ENCODE measurements around the gene IL7R. TPM values are rescaled to one million over a fixed set of nuclear protein-coding genes. Genes with fewer than 3 reads are reported as not detected.

IL7R gene
- total RNA-seq, 2 donors from 2014 or later = 102 to 143 TPM

- Mint-ChIP-seq H3K4me3 (peak overlapping the region; percentile 81 to 99), H3K27me3 (ENCODE audit: low read depth) (no peaks in the 10 kb centered on the region), H3K36me3 (ENCODE audit: insufficient read depth in 2 of 2) (peaks cover 37 to 82% of the 10 kb centered on the region in 2 donors), H3K27ac (peak overlapping the region; percentile 100), H3K4me1 (ENCODE audit: low read depth) (peaks cover 94% of the 10 kb centered on the region), H3K9me3 (peaks cover 2% of the 10 kb centered on the region in 2 donors)
- no peak for ATAC-seq (replicated peaks in 1 of 2)
- DNase-seq = no peak
These were observed 5.4 kb downstream of the IL7R start for GRCh38 chr5:35862126-35862525.

- DNase-seq = peak; percentile 39 to 50
- peak overlapping the region; percentile 81 to 99 for H3K4me3 Mint-ChIP-seq
- peak; percentile 68 to 69 for ATAC-seq (replicated peaks in 1 of 2)
- no peaks in the 10 kb centered on the region for H3K27me3 Mint-ChIP-seq (ENCODE audit: low read depth)
- H3K4me1 Mint-ChIP-seq (ENCODE audit: low read depth) = peaks cover 94% of the 10 kb centered on the region
- peaks cover 41 to 86% of the 10 kb centered on the region in 2 donors for H3K36me3 Mint-ChIP-seq (ENCODE audit: insufficient read depth in 2 of 2)
- peaks cover 2% of the 10 kb centered on the region in 2 donors for H3K9me3 Mint-ChIP-seq
- H3K27ac Mint-ChIP-seq = peak overlapping the region; percentile 100
These were observed 6.5 kb downstream of the IL7R start for GRCh38 chr5:35863159-35863558.

DNA sequence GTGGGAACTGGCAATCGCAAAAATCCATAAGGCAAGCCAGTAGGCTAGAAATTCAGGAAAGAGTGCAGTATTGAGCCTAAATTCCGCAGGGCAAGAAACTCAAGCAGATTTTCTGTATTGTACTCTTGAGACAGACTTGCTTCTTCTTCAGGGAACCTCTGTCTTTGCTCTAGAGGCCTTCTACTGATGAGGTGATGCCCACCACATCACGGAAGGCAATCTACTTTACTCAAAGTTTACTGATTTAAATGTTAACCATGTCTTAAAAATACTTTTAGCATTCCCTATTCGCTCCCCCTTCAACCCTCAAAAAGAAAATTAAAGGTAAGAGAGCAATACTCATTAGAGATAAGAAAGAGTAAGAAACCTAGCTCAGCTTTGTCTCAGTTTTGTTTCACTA, 11.3 kb downstream of the IL7R start:
- DNase-seq = no peak
- peaks cover 42 to 83% of the 10 kb centered on the region in 2 donors for H3K36me3 Mint-ChIP-seq (ENCODE audit: insufficient read depth in 2 of 2)
- peak overlapping the region in 1 of 2 donors; percentile 68 for H3K4me3 Mint-ChIP-seq

GRCh38 chr5:35869685-35870277, 13.1 kb downstream of the IL7R start:
- Mint-ChIP-seq H3K36me3 (ENCODE audit: insufficient read depth in 2 of 2) (peaks cover 37 to 77% of the 10 kb centered on the region in 2 donors), H3K4me1 (ENCODE audit: low read depth) (peaks cover 93% of the 10 kb centered on the region), H3K27ac (peak overlapping the region; percentile 86), H3K27me3 (ENCODE audit: low read depth) (no peaks in the 10 kb centered on the region), H3K4me3 (no peak overlapping the region), H3K9me3 (peaks cover 3 to 4% of the 10 kb centered on the region in 2 donors)
- ATAC-seq (replicated peaks in 1 of 2) (peak in 1 of 2 donors; percentile 45), DNase-seq (no peak)

More for the DNA sequence above, 11.3 kb downstream of the IL7R start:
- ATAC-seq (replicated peaks in 1 of 2) = no peak
- Mint-ChIP-seq H3K4me1 (ENCODE audit: low read depth) (peaks cover 94% of the 10 kb centered on the region), H3K9me3 (peaks cover 2 to 5% of the 10 kb centered on the region in 2 donors), H3K27ac (peak overlapping the region; percentile 97), H3K27me3 (ENCODE audit: low read depth) (no peaks in the 10 kb centered on the region)

GRCh38 chr5:35870605-35871004, 13.9 kb downstream of the IL7R start:
- Mint-ChIP-seq H3K4me3 (no peak overlapping the region), H3K36me3 (ENCODE audit: insufficient read depth in 2 of 2) (peaks cover 32 to 75% of the 10 kb centered on the region in 2 donors), H3K4me1 (ENCODE audit: low read depth) (peaks cover 93% of the 10 kb centered on the region), H3K9me3 (peaks cover 1 to 3% of the 10 kb centered on the region in 2 donors), H3K27me3 (ENCODE audit: low read depth) (no peaks in the 10 kb centered on the region), H3K27ac (peak overlapping the region; percentile 55)
- ATAC-seq (replicated peaks in 1 of 2) (no peak), DNase-seq (no peak)

GRCh38 chr5:35876454-35876853, 19.8 kb downstream of the IL7R start:
- ATAC-seq (replicated peaks in 1 of 2) = peak; percentile 49 to 78
- Mint-ChIP-seq H3K36me3 (ENCODE audit: insufficient read depth in 2 of 2) (peaks cover 27 to 55% of the 10 kb centered on the region in 2 donors), H3K4me1 (ENCODE audit: low read depth) (peaks cover 98% of the 10 kb centered on the region), H3K9me3 (peaks cover 1 to 3% of the 10 kb centered on the region in 2 donors), H3K27me3 (ENCODE audit: low read depth) (no peaks in the 10 kb centered on the region), H3K27ac (peak overlapping the region; percentile 96), H3K4me3 (peak overlapping the region; percentile 1 to 80)
- no peak for DNase-seq

DNA sequence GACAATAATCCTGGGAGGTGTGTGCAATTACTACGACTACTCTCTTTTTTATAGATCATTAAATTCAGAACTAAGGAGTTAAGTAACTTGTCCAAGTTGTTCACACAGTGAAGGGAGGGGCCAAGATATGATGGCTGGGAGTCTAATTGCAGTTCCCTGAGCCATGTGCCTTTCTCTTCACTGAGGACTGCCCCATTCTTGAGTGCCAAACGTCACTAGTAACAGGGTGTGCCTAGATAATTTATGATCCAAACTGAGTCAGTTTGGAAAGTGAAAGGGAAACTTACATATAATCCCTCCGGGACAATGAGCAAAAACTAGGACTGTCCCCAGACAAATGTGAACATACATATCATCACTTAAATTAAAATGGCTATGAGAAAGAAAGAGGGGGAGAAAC, 20.2 kb downstream of the IL7R start:
- Mint-ChIP-seq H3K4me3 (peak overlapping the region; percentile 3 to 80), H3K4me1 (ENCODE audit: low read depth) (peaks cover 98% of the 10 kb centered on the region), H3K36me3 (ENCODE audit: insufficient read depth in 2 of 2) (peaks cover 25 to 50% of the 10 kb centered on the region in 2 donors), H3K27ac (peak overlapping the region; percentile 96), H3K27me3 (ENCODE audit: low read depth) (no peaks in the 10 kb centered on the region), H3K9me3 (peaks cover under 1 to 1% of the 10 kb centered on the region in 2 donors)
- ATAC-seq (replicated peaks in 1 of 2) (peak; percentile 38 to 41), DNase-seq (no peak)

GRCh38 chr5:35877655-35878054, 21.0 kb downstream of the IL7R start:
- DNase-seq (no peak), ATAC-seq (replicated peaks in 1 of 2) (peak; percentile 58 to 67)
- peak overlapping the region; percentile 15 to 80 for H3K4me3 Mint-ChIP-seq
- H3K27ac Mint-ChIP-seq = peak overlapping the region; percentile 96
- H3K9me3 Mint-ChIP-seq = peaks cover 1 to 2% of the 10 kb centered on the region in 2 donors
- no peaks in the 10 kb centered on the region for H3K27me3 Mint-ChIP-seq (ENCODE audit: low read depth)
- peaks cover 98% of the 10 kb centered on the region for H3K4me1 Mint-ChIP-seq (ENCODE audit: low read depth)
- H3K36me3 Mint-ChIP-seq (ENCODE audit: insufficient read depth in 2 of 2) = peaks cover 24 to 48% of the 10 kb centered on the region in 2 donors

GRCh38 chr5:35878079-35878478, 21.4 kb downstream of the IL7R start:
- Mint-ChIP-seq H3K9me3 (peaks cover under 1 to 2% of the 10 kb centered on the region in 2 donors), H3K4me3 (peak overlapping the region; percentile 15 to 80), H3K36me3 (ENCODE audit: insufficient read depth in 2 of 2) (peaks cover 22 to 46% of the 10 kb centered on the region in 2 donors), H3K4me1 (ENCODE audit: low read depth) (peaks cover 98% of the 10 kb centered on the region), H3K27me3 (ENCODE audit: low read depth) (no peaks in the 10 kb centered on the region), H3K27ac (peak overlapping the region; percentile 96)
- ATAC-seq (replicated peaks in 1 of 2) = no peak
- no peak for DNase-seq

DNA sequence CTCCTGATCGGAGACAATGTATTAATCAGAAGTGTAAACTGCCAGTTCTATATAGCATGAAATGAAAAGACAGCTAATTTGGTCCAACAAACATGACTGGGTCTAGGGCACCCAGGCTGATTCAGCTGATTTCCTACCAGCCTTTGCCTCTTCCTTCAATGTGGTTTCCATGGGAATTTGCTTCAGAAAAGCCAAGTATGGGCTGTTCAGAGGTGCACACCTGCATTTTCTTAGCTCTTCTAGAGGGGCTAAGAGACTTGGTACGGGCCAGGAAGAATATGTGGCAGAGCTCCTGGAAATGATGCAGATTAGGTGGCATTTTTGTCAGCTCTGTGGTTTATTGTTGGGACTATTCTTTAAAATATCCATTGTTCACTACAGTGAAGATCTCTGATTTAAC, 22.4 kb downstream of the IL7R start:
- no peaks in the 10 kb centered on the region for H3K27me3 Mint-ChIP-seq (ENCODE audit: low read depth)
- H3K4me3 Mint-ChIP-seq = no peak overlapping the region
- no peak overlapping the region for H3K27ac Mint-ChIP-seq
- peaks cover 0 to 2% of the 10 kb centered on the region in 2 donors for H3K9me3 Mint-ChIP-seq
- DNase-seq (no peak), ATAC-seq (replicated peaks in 1 of 2) (no peak)
- H3K36me3 Mint-ChIP-seq (ENCODE audit: insufficient read depth in 2 of 2) = peaks cover 20 to 41% of the 10 kb centered on the region in 2 donors
- H3K4me1 Mint-ChIP-seq (ENCODE audit: low read depth) = peaks cover 99% of the 10 kb centered on the region

DNA sequence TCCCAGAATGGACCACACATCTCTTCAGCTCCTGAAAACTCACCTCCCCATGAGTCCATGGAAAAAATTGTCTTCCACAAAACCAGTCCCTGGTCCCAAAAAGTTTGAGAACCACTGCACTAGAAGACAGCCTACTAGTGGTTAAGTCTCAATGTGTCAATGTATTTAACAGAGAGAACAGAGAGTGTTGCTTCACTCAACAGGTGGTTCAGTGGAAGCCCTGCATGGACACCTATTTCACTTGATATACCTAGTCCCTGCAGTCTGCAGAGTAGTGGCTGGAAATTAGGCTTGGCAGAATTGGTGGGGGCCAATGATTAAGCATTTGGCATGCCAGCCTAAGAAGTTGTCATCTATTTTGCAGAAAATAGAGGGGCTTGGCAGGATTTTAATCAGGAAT, 23.0 kb downstream of the IL7R start:
- peaks cover 98% of the 10 kb centered on the region for H3K4me1 Mint-ChIP-seq (ENCODE audit: low read depth)
- H3K27ac Mint-ChIP-seq = peak overlapping the region; percentile 29
- H3K36me3 Mint-ChIP-seq (ENCODE audit: insufficient read depth in 2 of 2) = peaks cover 20 to 38% of the 10 kb centered on the region in 2 donors
- no peak for ATAC-seq (replicated peaks in 1 of 2)
- peaks cover 0 to 2% of the 10 kb centered on the region in 2 donors for H3K9me3 Mint-ChIP-seq
- no peak for DNase-seq
- H3K27me3 Mint-ChIP-seq (ENCODE audit: low read depth) = no peaks in the 10 kb centered on the region
- no peak overlapping the region for H3K4me3 Mint-ChIP-seq

GRCh38 chr5:35880156-35880555, 23.5 kb downstream of the IL7R start:
- Mint-ChIP-seq H3K9me3 (peaks cover 0 to 2% of the 10 kb centered on the region in 2 donors), H3K27ac (peak overlapping the region; percentile 25), H3K36me3 (ENCODE audit: insufficient read depth in 2 of 2) (peaks cover 19 to 33% of the 10 kb centered on the region in 2 donors), H3K4me1 (ENCODE audit: low read depth) (peaks cover 93% of the 10 kb centered on the region), H3K4me3 (no peak overlapping the region), H3K27me3 (ENCODE audit: low read depth) (no peaks in the 10 kb centered on the region)
- ATAC-seq (replicated peaks in 1 of 2) (no peak), DNase-seq (no peak)

DNA sequence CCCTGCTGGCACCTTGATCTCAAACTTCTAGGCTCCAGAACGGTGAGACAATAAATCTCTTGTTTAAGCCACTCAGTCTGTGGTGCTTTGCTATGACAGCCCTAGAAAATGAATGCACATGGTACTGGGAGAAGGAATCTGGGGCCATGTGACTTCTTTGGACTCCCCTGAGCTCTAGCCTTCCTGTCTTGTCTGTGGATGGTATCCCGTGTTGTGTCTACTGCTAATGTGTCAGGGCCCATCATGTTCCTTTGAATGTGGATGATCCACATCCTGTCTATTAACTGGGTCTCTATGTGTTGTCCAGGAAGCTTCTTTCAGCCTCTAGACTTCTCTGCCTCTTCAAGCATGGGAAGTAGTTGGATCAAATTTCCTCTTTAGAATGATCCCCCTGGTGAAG, 25.1 kb downstream of the IL7R start:
- no peak for DNase-seq
- Mint-ChIP-seq H3K27me3 (ENCODE audit: low read depth) (no peaks in the 10 kb centered on the region), H3K4me1 (ENCODE audit: low read depth) (peaks cover 77% of the 10 kb centered on the region), H3K4me3 (no peak overlapping the region), H3K27ac (no peak overlapping the region), H3K36me3 (ENCODE audit: insufficient read depth in 2 of 2) (peaks cover 10 to 22% of the 10 kb centered on the region in 2 donors), H3K9me3 (peaks cover 0 to 2% of the 10 kb centered on the region in 2 donors)
- ATAC-seq (replicated peaks in 1 of 2) = no peak

Measured in activated T-cell treated with anti-CD3 and anti-CD28 coated beads, Interleukin-2, amount 50 U/mL, for 72 hours (primary cell).